ENCODE measurements around the gene GOLGA1.
"Not testable (repeated sequence)": the region's sequence is repeated elsewhere in the genome, so short reads cannot be mapped to it uniquely, and the experiment has no call there.

The GOLGA1 gene

DNA sequence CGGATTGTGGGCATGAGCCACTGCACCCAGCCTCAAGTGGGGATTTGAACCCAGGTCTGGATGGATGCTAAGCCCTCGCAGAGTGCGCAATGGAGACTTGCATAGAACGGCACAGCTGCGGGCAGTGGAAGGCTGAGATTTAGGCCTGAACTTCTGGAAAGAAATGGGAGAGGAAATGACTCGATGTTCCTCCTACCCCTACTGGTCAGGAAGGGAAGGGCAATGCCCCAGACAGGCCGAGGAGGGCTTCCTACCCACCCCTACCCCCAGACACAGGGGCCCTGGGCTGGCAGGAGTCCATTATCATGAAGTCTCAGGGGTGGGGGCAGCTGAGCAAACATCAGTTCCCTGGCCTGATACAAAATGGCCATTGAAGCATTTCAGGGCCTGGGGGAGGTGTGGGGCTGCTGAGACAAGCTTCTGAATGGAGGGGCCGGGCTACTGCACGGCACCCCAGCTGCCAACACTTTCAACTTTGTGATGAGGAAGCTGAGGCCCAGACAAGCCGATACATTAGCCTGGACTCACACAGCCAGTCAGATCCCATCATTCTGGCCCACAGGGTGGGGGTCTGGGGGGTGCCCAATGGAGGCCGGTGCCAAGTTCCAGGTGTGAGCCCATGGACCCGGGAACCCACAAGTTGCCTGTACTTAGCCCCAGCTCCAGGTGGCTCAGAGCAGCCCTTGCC is 101.1 kb downstream of the GOLGA1 start:
- DNase-seq (ENCODE audit: low read depth, low spot score): no peak

DNA sequence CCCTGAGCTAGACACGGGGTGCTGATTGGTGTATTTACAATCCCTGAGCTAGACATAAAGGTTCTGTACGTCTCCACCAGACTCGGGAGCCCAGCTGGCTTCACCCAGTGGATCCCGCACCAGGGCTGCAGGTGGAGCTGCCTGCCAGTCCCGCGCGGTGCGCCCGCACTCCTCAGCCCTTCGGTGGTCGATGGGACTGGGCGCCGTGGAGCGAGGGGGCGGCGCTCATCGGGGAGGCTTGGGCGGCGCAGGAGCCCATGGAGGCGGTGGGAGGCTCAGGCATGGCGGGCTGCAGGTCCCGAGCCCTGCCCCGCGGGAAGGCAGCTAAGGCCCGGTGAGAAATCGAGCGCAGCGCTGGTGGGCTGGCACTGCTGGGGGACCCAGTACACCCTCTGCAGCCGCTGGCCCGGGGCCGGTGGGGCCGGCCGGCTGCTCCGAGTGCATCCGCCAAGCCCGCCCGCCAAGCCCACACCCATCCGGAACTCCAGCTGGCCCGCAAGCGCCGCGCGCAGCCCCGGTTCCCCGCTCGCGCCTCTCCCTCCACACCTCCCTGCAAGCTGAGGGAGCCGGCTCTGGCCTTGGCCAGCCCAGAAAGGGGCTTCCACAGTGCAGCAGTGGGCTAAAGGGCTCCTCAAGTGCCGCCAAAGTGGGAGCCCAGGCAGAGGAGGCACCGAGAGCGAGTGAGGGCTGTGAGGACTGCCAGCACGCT is 102.2 kb downstream of the GOLGA1 start:
- DNase-seq (ENCODE audit: low read depth, low spot score): not testable (repeated sequence)

DNA sequence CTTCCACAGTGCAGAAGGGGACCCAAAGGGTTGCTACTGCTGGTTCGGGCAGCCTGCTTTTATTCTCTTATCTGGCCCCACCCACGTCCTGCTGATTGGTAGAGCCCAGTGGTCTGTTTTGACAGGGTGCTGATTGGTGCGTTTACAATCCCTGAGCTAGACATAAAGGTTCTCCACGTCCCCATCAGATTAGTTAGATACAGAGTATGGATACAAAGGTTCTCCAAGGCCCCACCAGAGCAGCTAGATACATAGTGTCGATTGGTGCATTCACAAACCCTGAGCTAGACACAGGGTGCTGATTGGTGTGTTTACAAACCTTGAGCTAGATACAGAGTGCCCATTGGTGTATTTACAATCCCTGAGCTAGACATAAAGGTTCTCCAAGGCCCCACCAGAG is 102.8 kb downstream of the GOLGA1 start:
- not testable (repeated sequence) for DNase-seq (ENCODE audit: low read depth, low spot score)

DNA sequence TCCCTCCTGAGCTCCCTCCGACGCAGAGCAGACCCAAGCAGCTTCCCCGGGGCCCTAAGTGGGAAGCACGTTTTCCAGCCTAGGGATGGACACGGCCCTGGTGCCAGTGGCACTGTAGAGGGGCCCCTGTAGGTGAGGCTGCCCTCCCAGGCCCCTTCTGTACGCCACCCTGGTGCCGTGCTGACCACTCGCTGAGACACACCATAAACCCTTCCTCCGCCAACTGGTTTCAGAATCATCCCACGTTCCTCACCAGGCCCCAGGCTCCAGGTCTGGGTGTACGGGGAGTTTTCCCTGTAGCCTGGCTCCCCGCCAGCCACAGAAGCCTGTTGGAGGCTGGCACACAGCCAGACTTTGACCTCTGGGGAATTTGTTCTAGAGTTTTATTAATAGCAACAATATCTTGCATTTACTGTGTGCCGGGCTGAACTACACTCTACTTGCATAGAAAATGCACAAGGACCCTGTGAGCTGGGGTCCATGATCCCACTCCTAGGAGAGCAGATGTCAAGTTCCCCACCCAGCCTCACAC is 105.8 kb downstream of the GOLGA1 start:
- DNase-seq (ENCODE audit: low read depth, low spot score): no peak

DNA sequence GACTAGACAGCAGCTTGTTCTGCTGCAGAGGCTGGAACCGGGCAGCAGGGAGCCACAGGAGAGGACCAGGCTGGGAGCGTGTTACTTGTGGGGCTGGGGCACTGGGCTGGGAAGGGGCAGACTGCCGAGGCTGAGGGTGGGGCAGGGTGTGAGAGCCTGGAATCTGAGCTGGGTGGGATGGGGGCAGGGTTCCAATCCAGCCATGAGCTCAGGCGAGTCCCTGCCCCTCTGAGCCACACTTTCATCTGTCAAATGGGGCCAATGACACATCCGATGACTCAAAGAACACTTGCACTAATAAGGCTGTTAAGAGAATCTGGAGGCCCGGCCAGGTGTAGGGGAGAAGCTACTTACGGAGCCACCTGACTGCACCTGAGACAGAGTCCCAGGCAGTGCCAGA is 106.3 kb downstream of the GOLGA1 start:
- no peak for DNase-seq (ENCODE audit: low read depth, low spot score)

DNA sequence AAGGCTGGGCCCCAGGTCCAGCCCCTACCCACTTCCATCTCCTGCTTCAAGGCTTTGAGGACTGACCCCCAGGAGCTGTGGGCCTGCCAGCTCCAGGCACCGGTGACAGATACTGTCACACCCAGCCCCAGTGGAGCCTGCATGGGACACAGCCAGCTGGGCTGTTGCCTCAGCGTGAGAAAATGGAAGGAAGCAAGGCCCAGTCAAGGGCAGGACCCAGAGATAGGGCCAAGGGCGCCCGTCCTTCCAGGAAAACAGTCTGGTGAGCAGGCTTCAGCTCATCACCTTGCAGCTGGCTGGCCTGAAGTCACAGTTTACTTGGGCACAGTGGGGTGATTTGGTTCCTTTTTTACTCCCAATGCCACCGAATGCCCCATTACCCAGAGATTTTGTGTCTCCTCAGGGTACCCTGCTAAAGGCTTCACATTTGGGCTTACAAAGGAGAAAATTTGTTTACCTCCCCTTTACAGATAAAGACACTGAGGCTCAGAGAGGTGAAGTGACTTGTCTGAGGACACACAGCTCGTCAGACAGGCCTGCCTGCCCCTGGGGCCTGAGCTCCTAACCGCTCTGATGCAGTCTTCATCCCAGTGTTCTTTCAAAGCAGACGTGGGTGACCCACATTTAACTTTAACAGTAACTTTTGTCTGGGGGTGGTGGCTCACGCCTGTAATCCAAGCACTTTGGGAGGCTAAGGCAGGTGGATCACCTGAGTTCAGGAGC is 109.1 kb downstream of the GOLGA1 start:
- DNase-seq (ENCODE audit: low read depth, low spot score): no peak

DNA sequence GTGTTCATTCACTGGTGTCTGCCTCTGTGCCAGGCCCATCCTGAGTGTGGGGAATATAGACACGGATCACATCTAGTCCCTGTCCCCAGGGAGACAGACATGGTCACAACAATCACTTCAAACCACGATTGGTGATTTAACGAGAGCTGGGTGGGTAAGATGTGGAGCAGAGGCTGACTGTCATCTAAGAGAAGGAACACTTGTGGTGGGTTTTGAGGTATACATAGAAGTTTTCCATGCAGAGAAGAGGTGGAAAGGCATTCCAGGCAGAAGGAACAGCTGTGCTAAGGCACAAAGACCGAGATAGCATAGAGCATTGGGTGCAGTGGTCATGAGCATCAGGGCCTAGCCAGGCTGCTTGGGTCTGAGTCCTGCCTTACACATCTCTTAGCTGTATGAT is 110.3 kb downstream of the GOLGA1 start:
- DNase-seq (ENCODE audit: low read depth, low spot score): no peak

DNA sequence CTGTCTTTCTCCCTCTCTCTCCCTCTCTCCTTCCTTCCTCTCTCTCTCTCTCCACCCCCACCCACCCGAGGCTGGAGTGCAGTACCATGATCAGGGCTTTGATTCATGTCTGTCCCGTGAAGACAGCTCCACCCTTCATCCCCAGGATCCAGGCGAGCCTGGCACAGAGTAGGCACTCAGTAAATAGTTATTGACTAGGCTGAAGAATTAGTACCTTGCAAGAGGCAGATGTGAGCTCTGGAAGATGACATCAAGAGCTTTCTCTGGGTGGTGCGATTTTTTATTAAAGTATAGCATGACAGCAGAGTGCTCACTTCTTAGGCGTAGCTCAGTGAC is 111.6 kb downstream of the GOLGA1 start:
- DNase-seq (ENCODE audit: low read depth, low spot score): no peak

DNA sequence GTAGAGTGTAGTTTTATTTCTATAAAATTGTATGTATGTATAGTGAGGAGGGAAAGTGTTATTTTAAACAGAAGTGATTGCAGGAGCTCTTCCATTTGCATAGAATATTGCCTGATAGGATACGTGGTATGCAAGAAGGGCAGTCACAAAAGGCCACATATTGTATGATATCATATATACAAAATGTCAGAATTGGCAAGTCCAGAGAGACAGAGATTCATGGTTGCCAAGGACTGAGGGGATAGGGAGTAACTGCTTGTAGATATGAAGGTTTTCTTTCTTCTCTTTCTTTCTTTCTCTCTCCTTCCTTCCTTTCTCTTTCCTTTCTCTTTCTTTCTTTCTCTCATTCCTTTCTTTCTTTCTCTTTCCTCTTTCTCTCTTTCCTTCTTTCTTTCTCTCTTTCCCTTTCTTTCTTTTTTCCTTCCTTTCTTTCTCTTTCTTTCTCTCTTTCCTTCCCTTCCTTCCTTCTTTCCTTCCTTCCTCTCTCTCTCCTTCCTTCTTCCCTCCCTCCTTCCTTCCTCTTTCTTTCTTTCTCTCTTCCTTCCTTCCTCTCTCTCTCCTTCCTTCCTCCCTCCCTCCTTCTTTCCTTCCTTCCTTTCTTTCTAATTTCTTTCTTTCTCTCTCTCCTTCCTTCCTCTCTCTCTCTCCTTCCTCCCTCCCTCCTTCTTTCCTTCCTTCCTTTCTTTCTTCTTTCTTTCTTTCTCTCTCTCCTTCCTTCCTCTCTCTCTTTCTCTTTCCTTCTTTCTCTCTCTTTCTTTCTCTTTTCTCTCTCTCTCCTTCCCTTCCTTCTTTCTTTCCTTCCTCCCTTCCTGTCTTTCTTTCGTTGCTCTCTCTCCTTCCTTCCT is 112.2 kb downstream of the GOLGA1 start:
- no peak for DNase-seq (ENCODE audit: low read depth, low spot score)
